Body of pancreas (tissue), 4 donors: ENCODE results near the gene HBG2. TPM values are rescaled to one million over a fixed set of nuclear protein-coding genes. Genes with fewer than 3 reads are reported as not detected.

Experiments used
- ATAC-seq: fragments of 150-250 bp; one replicate; pipeline ENCODE4 v1.9.1; 2016
- DNase-seq, 4 donors: peaks; one replicate each; pipeline ENCODE4 v3.0.0-alpha.2; 2019
- H3K27ac ChIP-seq, 4 donors: fragments of 200-600 bp; sonication (generic); 1 replicate in 3 of 4; 2 replicates in 1 of 4; pipeline versions ENCODE4 v1.5.1 to v1.6.1; 2016 to 2019; ENCODE audit warnings: mild to moderate bottlenecking in 1 of 4, mixed read lengths in 1 of 4, moderate library complexity in 1 of 4
- H3K27me3 ChIP-seq, 2 donors: fragments of 200-600 bp; sonication (generic); one replicate each; pipeline ENCODE4 v1.6.0; 2016; ENCODE audit warnings: mild to moderate bottlenecking in 1 of 2
- H3K36me3 ChIP-seq, 2 donors: fragments of 200-600 bp; sonication (generic); replicated peaks in 1 of 2; 2 replicates each; pipeline ENCODE4 v1.5.1; 2016; ENCODE audit warnings: low read depth in 2 of 2; ENCODE audit not compliant: insufficient read depth in 1 of 2
- H3K4me1 ChIP-seq: fragments of 200-600 bp; sonication (generic); one replicate; pipeline ENCODE4 v1.6.0; 2016
- H3K4me3 ChIP-seq, 2 donors: fragments of 200-600 bp; sonication (generic); 1 replicate in 1 of 2; 2 replicates in 1 of 2; pipeline ENCODE4 v1.5.1; 2016 to 2019
- H3K9me3 ChIP-seq, 3 donors: fragments of 200-600 bp; sonication (generic); 1 replicate in 2 of 3; 2 replicates in 1 of 3; pipeline ENCODE4 v1.5.1; 2016
- POLR2A ChIP-seq, 3 donors: fragments of 450-650 bp; IDR thresholded peaks; one replicate each; pipeline ENCODE4 v1.6.1; 2016; ENCODE audit warnings: antibody characterized with exemption in 3 of 3, mild to moderate bottlenecking in 2 of 3
- WGBS, 2 donors: methylation state at CpG; one replicate each; pipeline ENCODE4 v1.1.5; 2017; 5-methylcytosine and 5-hydroxymethylcytosine counted together
- intact Hi-C: fragments of 100-400 bp; cut with DNase I; formaldehyde crosslinking; loops from one replicate; pipeline ENCODE4 v1.15.1; 2023
- total RNA-seq, 2 donors: library from RNA; depleted of rRNA; stranded (reverse); fragments of >200 nt; gene quantifications; one replicate each; pipeline ENCODE4 v1.1.0, GENCODE V29; 2016
- TF ChIP-seq, protein P1 (sequence below), 7 experiments: fragments of 450-650 bp in 4 of 7; fragments of 200-600 bp in 3 of 7; sonication (generic) in 3 of 7; IDR thresholded peaks; one replicate each; pipeline ENCODE4 v1.5.1; 2016 to 2019; ENCODE audit warnings: antibody characterized with exemption in 7 of 7

The HBG2 gene
- total RNA-seq, 2 donors from 2014 or later = not detected

DNA sequence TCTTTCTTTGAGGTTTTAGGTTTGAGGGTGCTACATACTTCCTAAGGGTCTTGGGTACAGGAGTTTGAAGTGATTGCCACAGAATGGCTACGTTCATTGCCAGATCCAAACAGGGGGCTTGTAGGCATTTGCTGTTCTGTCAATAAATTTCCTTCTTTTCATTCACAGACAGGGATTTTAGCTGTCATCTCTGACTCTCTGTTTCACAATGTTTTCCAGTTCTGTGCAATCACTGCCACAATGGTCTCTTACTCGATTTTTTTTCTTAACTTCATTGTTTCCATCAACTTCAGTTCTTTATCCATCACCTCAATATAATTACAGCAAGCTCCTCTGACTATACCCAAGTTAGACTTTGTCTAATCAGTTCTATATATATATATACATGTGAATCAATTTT is 14.1 kb downstream of the HBG2 start:
- TF ChIP-seq, protein P1, sequence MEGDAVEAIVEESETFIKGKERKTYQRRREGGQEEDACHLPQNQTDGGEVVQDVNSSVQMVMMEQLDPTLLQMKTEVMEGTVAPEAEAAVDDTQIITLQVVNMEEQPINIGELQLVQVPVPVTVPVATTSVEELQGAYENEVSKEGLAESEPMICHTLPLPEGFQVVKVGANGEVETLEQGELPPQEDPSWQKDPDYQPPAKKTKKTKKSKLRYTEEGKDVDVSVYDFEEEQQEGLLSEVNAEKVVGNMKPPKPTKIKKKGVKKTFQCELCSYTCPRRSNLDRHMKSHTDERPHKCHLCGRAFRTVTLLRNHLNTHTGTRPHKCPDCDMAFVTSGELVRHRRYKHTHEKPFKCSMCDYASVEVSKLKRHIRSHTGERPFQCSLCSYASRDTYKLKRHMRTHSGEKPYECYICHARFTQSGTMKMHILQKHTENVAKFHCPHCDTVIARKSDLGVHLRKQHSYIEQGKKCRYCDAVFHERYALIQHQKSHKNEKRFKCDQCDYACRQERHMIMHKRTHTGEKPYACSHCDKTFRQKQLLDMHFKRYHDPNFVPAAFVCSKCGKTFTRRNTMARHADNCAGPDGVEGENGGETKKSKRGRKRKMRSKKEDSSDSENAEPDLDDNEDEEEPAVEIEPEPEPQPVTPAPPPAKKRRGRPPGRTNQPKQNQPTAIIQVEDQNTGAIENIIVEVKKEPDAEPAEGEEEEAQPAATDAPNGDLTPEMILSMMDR (IDR thresholded peaks at IDR 0.05) = no peak
- no peak for TF ChIP-seq POLR2A (IDR thresholded peaks at IDR 0.05)
- intact Hi-C loops = no loop called here
- no peak for DNase-seq
- Histone ChIP-seq H3K27ac (no peak overlapping the region), H3K36me3 (no peaks in the 10 kb centered on the region), H3K4me3 (no peak overlapping the region), H3K9me3 (no peaks in the 10 kb centered on the region), H3K27me3 (no peaks in the 10 kb centered on the region), H3K4me1 (no peaks in the 10 kb centered on the region)
- ATAC-seq = no peak
- WGBS, 2 donors = 33 to 39% methylated on average over 2 of the region's 2 CpGs

DNA sequence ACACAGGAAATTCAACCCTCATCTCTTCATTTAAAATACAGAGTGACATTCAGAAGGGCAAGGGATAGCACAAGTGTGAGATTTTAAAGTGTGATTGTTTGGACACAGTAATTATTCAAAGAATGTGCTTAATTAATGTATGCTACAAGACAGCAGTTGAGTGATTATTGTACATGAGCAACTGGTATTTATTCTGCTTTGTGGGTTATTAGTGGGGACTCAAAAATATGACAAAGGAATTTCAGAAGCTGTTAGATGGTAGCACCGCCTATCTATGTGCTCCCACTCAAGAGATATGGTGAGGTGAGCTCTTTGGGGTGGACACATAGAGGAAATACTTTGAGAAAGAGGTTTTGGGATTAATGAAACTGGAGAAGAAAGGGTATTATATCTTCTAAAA is 14.5 kb downstream of the HBG2 start:
- intact Hi-C loops = no loop called here
- 76 to 88% methylated on average over 1 of the region's 1 CpG for WGBS, 2 donors
- Histone ChIP-seq H3K9me3 (no peaks in the 10 kb centered on the region), H3K4me1 (no peaks in the 10 kb centered on the region), H3K36me3 (no peaks in the 10 kb centered on the region), H3K27ac (no peak overlapping the region), H3K4me3 (no peak overlapping the region), H3K27me3 (no peaks in the 10 kb centered on the region)
- DNase-seq (no peak), ATAC-seq (no peak)
- no peak for TF ChIP-seq POLR2A (IDR thresholded peaks at IDR 0.05)
- TF ChIP-seq, protein P1 (IDR thresholded peaks at IDR 0.05) = no peak

DNA sequence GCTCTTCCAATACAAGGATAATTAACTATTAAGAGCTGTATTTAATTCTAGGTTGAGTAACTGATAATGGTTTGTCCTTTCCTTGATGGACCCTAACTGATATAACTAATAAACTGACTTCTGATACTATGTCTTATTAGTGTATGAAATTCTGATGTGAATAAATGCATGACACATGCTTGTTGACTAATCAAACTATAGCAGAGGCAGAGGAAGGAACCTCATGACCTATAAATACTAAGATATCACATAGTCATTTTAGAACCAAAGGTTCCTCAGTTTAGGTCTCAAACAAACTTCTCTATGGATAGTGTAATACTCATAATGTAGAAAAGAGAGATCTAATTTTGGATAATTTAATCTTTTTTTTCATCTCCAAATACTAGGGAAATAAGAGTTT is 15.5 kb downstream of the HBG2 start:
- no peak overlapping the region for H3K4me3 ChIP-seq
- no peak for DNase-seq
- no peaks in the 10 kb centered on the region for H3K27me3 ChIP-seq
- no peak for ATAC-seq
- intact Hi-C loops = no loop called here
- no peaks in the 10 kb centered on the region for H3K4me1 ChIP-seq
- H3K9me3 ChIP-seq = no peaks in the 10 kb centered on the region
- H3K27ac ChIP-seq = no peak overlapping the region
- TF ChIP-seq, protein P1 (IDR thresholded peaks at IDR 0.05) = no peak
- TF ChIP-seq POLR2A (IDR thresholded peaks at IDR 0.05) = no peak
- no peaks in the 10 kb centered on the region for H3K36me3 ChIP-seq

DNA sequence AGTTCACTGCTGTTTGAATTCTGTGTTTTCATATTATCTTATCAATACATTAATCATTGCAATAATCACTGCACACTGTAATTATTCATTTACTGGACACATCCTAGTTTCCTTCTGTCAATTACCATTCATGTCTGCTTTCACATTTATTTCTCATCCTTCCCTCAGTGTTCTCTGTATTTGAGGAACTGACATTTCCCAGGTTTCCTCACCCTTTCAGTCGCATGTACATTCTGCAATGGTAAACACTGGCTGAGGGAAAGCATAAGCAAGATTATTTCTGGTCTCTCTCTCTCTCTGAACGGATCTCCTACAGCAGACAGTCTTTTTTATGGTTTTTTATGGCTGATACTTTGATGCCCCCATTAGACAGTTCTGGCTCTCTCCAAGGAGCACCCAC is 16.1 kb downstream of the HBG2 start:
- Histone ChIP-seq H3K4me1 (no peaks in the 10 kb centered on the region), H3K9me3 (no peaks in the 10 kb centered on the region), H3K27me3 (no peaks in the 10 kb centered on the region), H3K27ac (no peak overlapping the region), H3K36me3 (no peaks in the 10 kb centered on the region), H3K4me3 (no peak overlapping the region)
- no peak for ATAC-seq
- WGBS, 2 donors = 27 to 29% methylated on average over 2 of the region's 2 CpGs
- TF ChIP-seq, protein P1 (IDR thresholded peaks at IDR 0.05) = no peak
- TF ChIP-seq POLR2A (IDR thresholded peaks at IDR 0.05) = no peak
- intact Hi-C loops = no loop called here
- DNase-seq = no peak

DNA sequence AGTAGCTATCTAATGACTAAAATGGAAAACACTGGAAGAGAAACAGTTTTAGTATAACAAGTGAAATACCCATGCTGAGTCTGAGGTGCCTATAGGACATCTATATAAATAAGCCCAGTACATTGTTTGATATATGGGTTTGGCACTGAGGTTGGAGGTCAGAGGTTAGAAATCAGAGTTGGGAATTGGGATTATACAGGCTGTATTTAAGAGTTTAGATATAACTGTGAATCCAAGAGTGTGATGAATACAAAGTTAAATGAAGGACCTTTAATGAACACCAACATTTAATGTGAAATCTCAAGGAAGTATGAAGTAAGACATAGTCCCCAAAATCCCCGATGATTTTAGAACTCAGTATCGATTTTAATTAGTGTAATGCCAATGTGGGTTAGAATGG is 17.2 kb downstream of the HBG2 start:
- no peak for TF ChIP-seq POLR2A (IDR thresholded peaks at IDR 0.05)
- TF ChIP-seq, protein P1 (IDR thresholded peaks at IDR 0.05) = no peak
- ATAC-seq = no peak
- WGBS, 2 donors = 73 to 76% methylated on average over 2 of the region's 2 CpGs
- Histone ChIP-seq H3K27me3 (no peaks in the 10 kb centered on the region), H3K4me1 (no peaks in the 10 kb centered on the region), H3K27ac (no peak overlapping the region), H3K36me3 (no peaks in the 10 kb centered on the region), H3K4me3 (no peak overlapping the region), H3K9me3 (no peaks in the 10 kb centered on the region)
- intact Hi-C loops = no loop called here
- DNase-seq = no peak
